HCT116 (cell line): Measurements from ENCODE around the gene TMEM179. TPM values are rescaled to one million over a fixed set of nuclear protein-coding genes. Genes with fewer than 3 reads are reported as not detected.

ENCODE experiments used
- ATAC-seq: fragments of 200-7000 bp; cut with Tn5 transposase; 2 replicates; pipeline ENCODE4 v1.9.1; 2020; ENCODE audit warnings: mild to moderate bottlenecking, moderate library complexity
- BruUV-seq: library from RNA; stranded (reverse); fragments of 400-500 nt; replicated peaks from 2 replicates; lab custom pipeline; 2021; lab: Mats Ljungman, UMichigan
- CTCF ChIA-PET: fragments of 300-600 bp; sonication (Branson Sonifier 250); formaldehyde crosslinking; loops from one replicate; lab custom pipeline; 2021; ENCODE audit warnings: antibody characterized with exemption; lab: Charles Lee
- POLR2A ChIA-PET: fragments of 300-600, 350-600 bp; sonication (Branson Sonifier 250); formaldehyde crosslinking; loops from one replicate; lab custom pipeline; 2021; ENCODE audit warnings: antibody characterized with exemption; lab: Charles Lee
- RAD21 ChIA-PET, 2 experiments: fragments of 300-600 bp; sonication (Branson Sonifier 250); formaldehyde crosslinking; loops; one replicate each; lab custom pipeline; 2023; ENCODE audit warnings: low total read pairs in 2 of 2; ENCODE audit not compliant: uncharacterized antibody in 2 of 2, unreplicated experiment in 2 of 2, low non-redundant PET in 1 of 2; lab: Charles Lee
- DNase-seq: peaks from one replicate; pipeline ENCODE4 v3.0.0-alpha.2; 2010; ENCODE audit warnings: low read depth, low spot score
- H2AFZ ChIP-seq: fragments of 200-600 bp; shearing (Covaris generic), sonication (generic); 2 replicates; pipeline ENCODE4 v1.6.1; 2017; ENCODE audit warnings: low read depth, mixed run types, mixed read lengths, antibody characterized with exemption, low read length; ENCODE audit not compliant: poor library complexity, severe bottlenecking
- H3K27ac ChIP-seq: 2 replicates; pipeline ENCODE4 v1.5.1; 2012; ENCODE audit warnings: low read depth, low read length
- H3K27me3 ChIP-seq: fragments of 200-600 bp; sonication (generic); 2 replicates; pipeline ENCODE4 v1.6.1; 2016; ENCODE audit warnings: mixed run types, low read length, mixed read lengths; ENCODE audit not compliant: insufficient read depth
- H3K36me3 ChIP-seq, 2 experiments: fragments of 200-500 bp in 1 of 2; fragments of 200-600 bp in 1 of 2; sonication (Bioruptor generic) in 1 of 2; sonication (generic) in 1 of 2; 2 replicates each; pipeline versions ENCODE4 v1.5.1 to v1.6.1; 2014 to 2016; ENCODE audit warnings: low read length in 2 of 2, inconsistent platforms in 1 of 2, mixed read lengths in 1 of 2, mixed run types in 1 of 2; ENCODE audit not compliant: insufficient read depth in 2 of 2, control insufficient read depth in 1 of 2
- H3K4me1 ChIP-seq, 2 experiments: fragments of 200-600 bp in 1 of 2; sonication (generic) in 1 of 2; 2 replicates each; pipeline versions ENCODE4 v1.5.1 to v1.6.1; 2012 to 2017; ENCODE audit warnings: low read length in 2 of 2, inconsistent platforms in 1 of 2, mild to moderate bottlenecking in 1 of 2, mixed read lengths in 1 of 2, mixed run types in 1 of 2, moderate library complexity in 1 of 2; ENCODE audit not compliant: insufficient read depth in 2 of 2, control insufficient read depth in 1 of 2
- H3K4me2 ChIP-seq: fragments of 200-600 bp; sonication (generic); 2 replicates; pipeline ENCODE4 v1.6.1; 2017; ENCODE audit warnings: mixed run types, low read length, mixed read lengths
- H3K4me3 ChIP-seq, 2 experiments: fragments of 200-600 bp in 1 of 2; sonication (generic) in 1 of 2; replicated peaks in 1 of 2; 2 replicates each; pipeline ENCODE4 v1.5.1; 2011 to 2016; ENCODE audit warnings: low read length in 2 of 2, control low read depth in 1 of 2, low read depth in 1 of 2, mild to moderate bottlenecking in 1 of 2, mixed read lengths in 1 of 2, mixed run types in 1 of 2
- H3K79me2 ChIP-seq: fragments of 200-600 bp; sonication (generic); 2 replicates; pipeline ENCODE4 v1.6.1; 2017; ENCODE audit warnings: mild to moderate bottlenecking, mixed run types, low read length, moderate library complexity, mixed read lengths; ENCODE audit not compliant: insufficient read depth
- H3K9ac ChIP-seq: fragments of 200-600 bp; sonication (generic); 2 replicates; pipeline ENCODE4 v1.6.1; 2016; ENCODE audit warnings: low read length, mixed read lengths
- H3K9me2 ChIP-seq: fragments of 200-600 bp; sonication (generic), shearing (Covaris generic); 2 replicates; pipeline ENCODE4 v1.6.1; 2017; ENCODE audit warnings: mixed run types, mild to moderate bottlenecking, moderate library complexity; ENCODE audit not compliant: insufficient read depth
- H3K9me3 ChIP-seq, 2 experiments: fragments of 200-500 bp in 1 of 2; fragments of 200-600 bp in 1 of 2; sonication (Bioruptor generic) in 1 of 2; sonication (generic) in 1 of 2; 2 replicates each; pipeline ENCODE4 v1.6.1; 2014 to 2017; ENCODE audit warnings: low read length in 2 of 2, mixed read lengths in 2 of 2, inconsistent platforms in 1 of 2, low read depth in 1 of 2, mild to moderate bottlenecking in 1 of 2, mixed run types in 1 of 2, moderate library complexity in 1 of 2; ENCODE audit not compliant: control insufficient read depth in 1 of 2, insufficient read depth in 1 of 2
- H4K20me1 ChIP-seq: fragments of 200-600 bp; sonication (generic), shearing (Covaris generic); 2 replicates; pipeline ENCODE4 v1.6.1; 2017; ENCODE audit warnings: mixed run types, mild to moderate bottlenecking, moderate library complexity; ENCODE audit not compliant: insufficient read depth
- EGR1 ChIP-seq: IDR thresholded peaks from 2 replicates; pipeline ENCODE4 v1.6.1; 2012; ENCODE audit warnings: low read depth
- ELF1 ChIP-seq: IDR thresholded peaks from 2 replicates; pipeline ENCODE4 v1.6.1; 2012; ENCODE audit warnings: low read depth, borderline replicate concordance
- EZH2 ChIP-seq: fragments of 200-600 bp; sonication (generic); IDR thresholded peaks from 2 replicates; pipeline ENCODE4 v1.6.1; 2017; ENCODE audit warnings: antibody characterized with exemption, mixed run types
- EZH2phosphoT487 ChIP-seq: fragments of 200-600 bp; IDR thresholded peaks from 2 replicates; pipeline ENCODE4 v1.6.1; 2018; ENCODE audit warnings: antibody characterized with exemption, borderline replicate concordance
- POLR2A ChIP-seq: IDR thresholded peaks from 2 replicates; pipeline ENCODE4 v1.7.0; 2011; ENCODE audit warnings: borderline replicate concordance; ENCODE audit not compliant: insufficient read depth, insufficient read length; ENCODE audit errors: extremely low read depth
- POLR2AphosphoS5 ChIP-seq: IDR thresholded peaks from 2 replicates; pipeline ENCODE4 v1.6.1; 2011; ENCODE audit warnings: mild to moderate bottlenecking, low read depth, low read length, moderate library complexity
- RAD21 ChIP-seq: IDR thresholded peaks from 2 replicates; pipeline ENCODE4 v1.6.1; 2012; ENCODE audit warnings: low read depth, mild to moderate bottlenecking
- SIN3A ChIP-seq: IDR thresholded peaks from 2 replicates; pipeline ENCODE4 v1.6.1; 2012; ENCODE audit warnings: low read depth
- SP1 ChIP-seq: IDR thresholded peaks from 2 replicates; pipeline ENCODE4 v1.6.1; 2012; ENCODE audit warnings: low read depth
- TCF7L2 ChIP-seq: IDR thresholded peaks from 2 replicates; pipeline ENCODE4 v1.7.0; 2011; ENCODE audit warnings: borderline replicate concordance, inconsistent platforms; ENCODE audit not compliant: insufficient read depth, insufficient read length; ENCODE audit errors: extremely low read depth
- YY1 ChIP-seq: IDR thresholded peaks from 2 replicates; pipeline ENCODE4 v1.6.1; 2011; ENCODE audit warnings: low read length, low read depth, moderate library complexity, mild to moderate bottlenecking; ENCODE audit not compliant: insufficient replicate concordance; ENCODE audit errors: extremely low read depth
- ZFX ChIP-seq: fragments of 450-650 bp; IDR thresholded peaks from 2 replicates; pipeline ENCODE4 v1.6.1; 2017
- ZNF274 ChIP-seq: fragments of 200-500 bp; sonication (Bioruptor generic); IDR thresholded peaks from 2 replicates; pipeline ENCODE4 v1.6.1; 2014; ENCODE audit warnings: mild to moderate bottlenecking, low read depth, low read length, inconsistent platforms
- intact Hi-C: fragments of 100-400 bp; cut with micrococcal nuclease; formaldehyde crosslinking; loops from 2 replicates; pipeline ENCODE4 v1.10.0; 2022
- total RNA-seq: library from RNA; stranded (reverse); gene quantifications from one replicate; pipeline ENCODE4 v1.2.1, GENCODE V29; 2021; ENCODE audit not compliant: unreplicated experiment
- TF ChIP-seq, protein P1 (sequence below), 3 experiments: fragments of 200-600 bp in 1 of 3; sonication (generic) in 1 of 3; IDR thresholded peaks in 2 of 3; conservative IDR thresholded peaks in 1 of 3; 2 replicates each; pipeline ENCODE4 v1.5.1; 2012 to 2017; ENCODE audit warnings: low read depth in 2 of 3, low read length in 2 of 3, antibody characterized with exemption in 1 of 3, borderline replicate concordance in 1 of 3, control low read depth in 1 of 3, mild to moderate bottlenecking in 1 of 3, mixed read lengths in 1 of 3, mixed run types in 1 of 3, moderate library complexity in 1 of 3; ENCODE audit not compliant: insufficient read depth in 1 of 3
- TF ChIP-seq, protein P2 (sequence below): IDR thresholded peaks from 2 replicates; pipeline ENCODE4 v1.6.1; 2011; ENCODE audit warnings: mild to moderate bottlenecking, low read length, moderate library complexity; ENCODE audit not compliant: insufficient replicate concordance; ENCODE audit errors: extremely low read depth
- TF ChIP-seq, protein P3 (sequence below): IDR thresholded peaks from 2 replicates; pipeline ENCODE4 v1.6.1; 2012; ENCODE audit warnings: low read depth
- TF ChIP-seq, protein P4 (sequence below): IDR thresholded peaks from 2 replicates; pipeline ENCODE4 v1.6.1; 2012

TMEM179 gene
- total RNA-seq, 1 experiment from 2014 or later = not detected

DNA sequence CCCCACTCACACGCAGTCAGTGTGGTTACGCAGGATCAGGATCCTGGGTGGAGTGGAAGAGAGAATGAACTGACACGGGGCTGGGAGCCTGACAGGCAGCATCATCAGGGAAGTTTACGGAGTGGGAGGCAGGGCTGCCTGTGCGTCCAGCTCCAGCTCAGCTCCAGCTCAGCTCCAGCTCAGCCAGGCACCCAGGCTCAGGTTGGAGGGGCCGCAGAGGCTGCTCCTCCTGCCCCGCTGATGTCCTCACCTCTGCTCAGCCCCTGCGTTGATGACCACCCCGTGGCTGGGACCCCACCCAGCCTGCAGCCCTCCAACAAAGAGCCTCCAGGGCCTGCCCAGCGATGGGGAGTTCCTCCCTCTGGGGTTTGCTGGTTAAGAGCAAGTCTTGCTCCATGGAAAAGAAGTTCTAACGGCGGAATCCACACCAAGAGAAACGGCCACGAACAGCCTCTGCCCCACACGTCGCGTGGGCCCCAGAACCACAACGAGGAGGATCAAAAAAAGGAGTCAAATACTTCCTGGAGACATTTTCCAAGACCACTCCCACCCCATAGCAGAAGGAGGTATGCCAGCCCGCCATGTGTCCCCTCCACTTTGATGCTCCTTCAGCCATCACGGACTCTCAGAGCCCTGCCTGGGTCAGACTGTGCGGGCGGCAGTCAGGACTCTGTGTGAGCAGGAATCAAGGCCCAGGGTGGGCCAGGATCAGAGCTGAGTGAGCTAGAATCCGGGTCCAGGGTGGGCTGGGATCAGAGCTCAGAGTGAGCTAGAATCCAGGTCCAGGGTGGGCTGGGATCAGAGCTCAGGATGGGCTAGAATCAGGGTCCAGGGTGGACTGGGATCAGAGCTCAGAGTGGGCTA, 42.7 kb downstream of the TMEM179 start:
- no peak overlapping the region for H3K4me2 ChIP-seq
- ChIA-PET CTCF (no interaction called here), POLR2A (no interaction called here), RAD21 (no interaction called here)
- no peaks in the 10 kb centered on the region for H3K79me2 ChIP-seq
- no peaks in the 10 kb centered on the region for H3K36me3 ChIP-seq
- no peak overlapping the region for H3K9ac ChIP-seq
- H3K9me2 ChIP-seq = no peaks in the 10 kb centered on the region
- intact Hi-C loops = no loop called here
- peaks cover 1% of the 10 kb centered on the region; the same call in 1 of the 2 replicates for H3K27me3 ChIP-seq
- ATAC-seq (no peak), DNase-seq (no peak)
- BruUV-seq = no TSS peak
- H3K27ac ChIP-seq = no peak overlapping the region
- H3K4me1 ChIP-seq = peaks cover 0 to 9% of the 10 kb centered on the region in 2 experiments; a peak in 1 of 4 replicates
- H3K4me3 ChIP-seq = no peak overlapping the region
- H2AFZ ChIP-seq = no peak overlapping the region
- no peaks in the 10 kb centered on the region for H3K9me3 ChIP-seq
- no peaks in the 10 kb centered on the region for H4K20me1 ChIP-seq
- TF ChIP-seq EZH2 = no peak
- no peak for TF ChIP-seq ZNF274
- TF ChIP-seq POLR2AphosphoS5 = no peak
- TF ChIP-seq ELF1 = no peak
- TF ChIP-seq, protein P1, sequence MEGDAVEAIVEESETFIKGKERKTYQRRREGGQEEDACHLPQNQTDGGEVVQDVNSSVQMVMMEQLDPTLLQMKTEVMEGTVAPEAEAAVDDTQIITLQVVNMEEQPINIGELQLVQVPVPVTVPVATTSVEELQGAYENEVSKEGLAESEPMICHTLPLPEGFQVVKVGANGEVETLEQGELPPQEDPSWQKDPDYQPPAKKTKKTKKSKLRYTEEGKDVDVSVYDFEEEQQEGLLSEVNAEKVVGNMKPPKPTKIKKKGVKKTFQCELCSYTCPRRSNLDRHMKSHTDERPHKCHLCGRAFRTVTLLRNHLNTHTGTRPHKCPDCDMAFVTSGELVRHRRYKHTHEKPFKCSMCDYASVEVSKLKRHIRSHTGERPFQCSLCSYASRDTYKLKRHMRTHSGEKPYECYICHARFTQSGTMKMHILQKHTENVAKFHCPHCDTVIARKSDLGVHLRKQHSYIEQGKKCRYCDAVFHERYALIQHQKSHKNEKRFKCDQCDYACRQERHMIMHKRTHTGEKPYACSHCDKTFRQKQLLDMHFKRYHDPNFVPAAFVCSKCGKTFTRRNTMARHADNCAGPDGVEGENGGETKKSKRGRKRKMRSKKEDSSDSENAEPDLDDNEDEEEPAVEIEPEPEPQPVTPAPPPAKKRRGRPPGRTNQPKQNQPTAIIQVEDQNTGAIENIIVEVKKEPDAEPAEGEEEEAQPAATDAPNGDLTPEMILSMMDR (IDR thresholded peaks at IDR 0.05 in 2 of 3, conservative IDR thresholded peaks at IDR 0.05 in 1 of 3; ENCODE audit: borderline replicate concordance in 1 of 3, insufficient read depth in 1 of 3, low read depth in 2 of 3, low read length in 2 of 3) = no peak
- no peak for TF ChIP-seq TCF7L2
- TF ChIP-seq EZH2phosphoT487 = no peak
- TF ChIP-seq, protein P2, sequence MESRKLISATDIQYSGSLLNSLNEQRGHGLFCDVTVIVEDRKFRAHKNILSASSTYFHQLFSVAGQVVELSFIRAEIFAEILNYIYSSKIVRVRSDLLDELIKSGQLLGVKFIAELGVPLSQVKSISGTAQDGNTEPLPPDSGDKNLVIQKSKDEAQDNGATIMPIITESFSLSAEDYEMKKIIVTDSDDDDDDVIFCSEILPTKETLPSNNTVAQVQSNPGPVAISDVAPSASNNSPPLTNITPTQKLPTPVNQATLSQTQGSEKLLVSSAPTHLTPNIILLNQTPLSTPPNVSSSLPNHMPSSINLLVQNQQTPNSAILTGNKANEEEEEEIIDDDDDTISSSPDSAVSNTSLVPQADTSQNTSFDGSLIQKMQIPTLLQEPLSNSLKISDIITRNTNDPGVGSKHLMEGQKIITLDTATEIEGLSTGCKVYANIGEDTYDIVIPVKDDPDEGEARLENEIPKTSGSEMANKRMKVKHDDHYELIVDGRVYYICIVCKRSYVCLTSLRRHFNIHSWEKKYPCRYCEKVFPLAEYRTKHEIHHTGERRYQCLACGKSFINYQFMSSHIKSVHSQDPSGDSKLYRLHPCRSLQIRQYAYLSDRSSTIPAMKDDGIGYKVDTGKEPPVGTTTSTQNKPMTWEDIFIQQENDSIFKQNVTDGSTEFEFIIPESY = no peak
- TF ChIP-seq POLR2A = no peak
- TF ChIP-seq, protein P3, sequence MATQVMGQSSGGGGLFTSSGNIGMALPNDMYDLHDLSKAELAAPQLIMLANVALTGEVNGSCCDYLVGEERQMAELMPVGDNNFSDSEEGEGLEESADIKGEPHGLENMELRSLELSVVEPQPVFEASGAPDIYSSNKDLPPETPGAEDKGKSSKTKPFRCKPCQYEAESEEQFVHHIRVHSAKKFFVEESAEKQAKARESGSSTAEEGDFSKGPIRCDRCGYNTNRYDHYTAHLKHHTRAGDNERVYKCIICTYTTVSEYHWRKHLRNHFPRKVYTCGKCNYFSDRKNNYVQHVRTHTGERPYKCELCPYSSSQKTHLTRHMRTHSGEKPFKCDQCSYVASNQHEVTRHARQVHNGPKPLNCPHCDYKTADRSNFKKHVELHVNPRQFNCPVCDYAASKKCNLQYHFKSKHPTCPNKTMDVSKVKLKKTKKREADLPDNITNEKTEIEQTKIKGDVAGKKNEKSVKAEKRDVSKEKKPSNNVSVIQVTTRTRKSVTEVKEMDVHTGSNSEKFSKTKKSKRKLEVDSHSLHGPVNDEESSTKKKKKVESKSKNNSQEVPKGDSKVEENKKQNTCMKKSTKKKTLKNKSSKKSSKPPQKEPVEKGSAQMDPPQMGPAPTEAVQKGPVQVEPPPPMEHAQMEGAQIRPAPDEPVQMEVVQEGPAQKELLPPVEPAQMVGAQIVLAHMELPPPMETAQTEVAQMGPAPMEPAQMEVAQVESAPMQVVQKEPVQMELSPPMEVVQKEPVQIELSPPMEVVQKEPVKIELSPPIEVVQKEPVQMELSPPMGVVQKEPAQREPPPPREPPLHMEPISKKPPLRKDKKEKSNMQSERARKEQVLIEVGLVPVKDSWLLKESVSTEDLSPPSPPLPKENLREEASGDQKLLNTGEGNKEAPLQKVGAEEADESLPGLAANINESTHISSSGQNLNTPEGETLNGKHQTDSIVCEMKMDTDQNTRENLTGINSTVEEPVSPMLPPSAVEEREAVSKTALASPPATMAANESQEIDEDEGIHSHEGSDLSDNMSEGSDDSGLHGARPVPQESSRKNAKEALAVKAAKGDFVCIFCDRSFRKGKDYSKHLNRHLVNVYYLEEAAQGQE = no peak
- TF ChIP-seq, protein P4, sequence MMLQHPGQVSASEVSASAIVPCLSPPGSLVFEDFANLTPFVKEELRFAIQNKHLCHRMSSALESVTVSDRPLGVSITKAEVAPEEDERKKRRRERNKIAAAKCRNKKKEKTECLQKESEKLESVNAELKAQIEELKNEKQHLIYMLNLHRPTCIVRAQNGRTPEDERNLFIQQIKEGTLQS = no peak
- no peak for TF ChIP-seq ZFX
- TF ChIP-seq YY1 = no peak
- no peak for TF ChIP-seq SIN3A
- no peak for TF ChIP-seq EGR1
- no peak for TF ChIP-seq RAD21
- TF ChIP-seq SP1 = no peak
